ENCODE measurements around the gene IL18.

The IL18 gene

GRCh38 chr11:112123129-112123528 is 40.8 kb downstream of the IL18 start:
- Histone ChIP-seq H3K79me2 (ENCODE audit: control insufficient read depth, insufficient read depth, low read length) (no peaks in the 10 kb centered on the region), H3K27me3 (ENCODE audit: insufficient read depth, low read length, poor library complexity) (no peaks in the 10 kb centered on the region), H3K36me3 (ENCODE audit: control insufficient read depth, insufficient read depth, low read length) (no peaks in the 10 kb centered on the region), H3K4me2 (ENCODE audit: low read length) (no peak overlapping the region), H3K56ac (ENCODE audit: low read length) (no peak overlapping the region), H2BK5ac (ENCODE audit: low read length) (no peak overlapping the region), H3K79me1 (ENCODE audit: low read length) (no peaks in the 10 kb centered on the region), H4K5ac (ENCODE audit: low read length) (no peak overlapping the region), H3K27ac (ENCODE audit: low read depth, low read length) (no peak overlapping the region), H3K4me3 (ENCODE audit: low read length) (no peak overlapping the region), H2BK15ac (replicated peaks; ENCODE audit: low read depth) (no peak overlapping the region), H3K23ac (ENCODE audit: low read length) (no peak overlapping the region), H3K4ac (ENCODE audit: low read depth, low read length) (no peak overlapping the region), H3K4me1 (ENCODE audit: control insufficient read depth, low read depth, low read length) (no peaks in the 10 kb centered on the region), H3K9ac (ENCODE audit: low read length) (no peak overlapping the region), H2AK5ac (ENCODE audit: low read length) (no peak overlapping the region), H3K18ac (ENCODE audit: low read length) (no peak overlapping the region), H2BK120ac (ENCODE audit: low read depth, low read length) (no peak overlapping the region), H4K8ac (ENCODE audit: low read depth, low read length) (no peak overlapping the region)
- no CpG with 5 or more reads among the region's 4 CpGs for WGBS (ENCODE audit: extremely low coverage, insufficient coverage, low lambda C conversion rate)
- no peak for DNase-seq

- H3K4me3 ChIP-seq (ENCODE audit: low read length) = no peak overlapping the region
- no peak overlapping the region for H3K18ac ChIP-seq (ENCODE audit: low read length)
- H2AK5ac ChIP-seq (ENCODE audit: low read length) = no peak overlapping the region
- no peaks in the 10 kb centered on the region for H3K4me1 ChIP-seq (ENCODE audit: control insufficient read depth, low read depth, low read length)
- no peak overlapping the region for H4K8ac ChIP-seq (ENCODE audit: low read depth, low read length)
- no peak overlapping the region for H2BK120ac ChIP-seq (ENCODE audit: low read depth, low read length)
- no peaks in the 10 kb centered on the region for H3K36me3 ChIP-seq (ENCODE audit: control insufficient read depth, insufficient read depth, low read length)
- no CpG with 5 or more reads among the region's 5 CpGs for WGBS (ENCODE audit: extremely low coverage, insufficient coverage, low lambda C conversion rate)
- H3K79me2 ChIP-seq (ENCODE audit: control insufficient read depth, insufficient read depth, low read length) = no peaks in the 10 kb centered on the region
- H3K56ac ChIP-seq (ENCODE audit: low read length) = no peak overlapping the region
- H3K79me1 ChIP-seq (ENCODE audit: low read length) = no peaks in the 10 kb centered on the region
- H3K23ac ChIP-seq (ENCODE audit: low read length) = no peak overlapping the region
- H3K9ac ChIP-seq (ENCODE audit: low read length) = no peak overlapping the region
- no peak for DNase-seq
- no peak overlapping the region for H2BK5ac ChIP-seq (ENCODE audit: low read length)
- no peak overlapping the region for H2BK15ac ChIP-seq (replicated peaks; ENCODE audit: low read depth)
- no peaks in the 10 kb centered on the region for H3K27me3 ChIP-seq (ENCODE audit: insufficient read depth, low read length, poor library complexity)
- no peak overlapping the region for H3K4ac ChIP-seq (ENCODE audit: low read depth, low read length)
- no peak overlapping the region for H3K27ac ChIP-seq (ENCODE audit: low read depth, low read length)
- H4K5ac ChIP-seq (ENCODE audit: low read length) = no peak overlapping the region
- H3K4me2 ChIP-seq (ENCODE audit: low read length) = no peak overlapping the region
Measured at GRCh38 chr11:112121981-112122615, 41.8 kb downstream of the IL18 start.

- H4K8ac ChIP-seq (ENCODE audit: low read depth, low read length) = no peak overlapping the region
- H3K4me3 ChIP-seq (ENCODE audit: low read length) = no peak overlapping the region
- H2BK15ac ChIP-seq (replicated peaks; ENCODE audit: low read depth) = no peak overlapping the region
- H3K79me1 ChIP-seq (ENCODE audit: low read length) = no peaks in the 10 kb centered on the region
- no peak overlapping the region for H2AK5ac ChIP-seq (ENCODE audit: low read length)
- no peak overlapping the region for H3K4ac ChIP-seq (ENCODE audit: low read depth, low read length)
- H3K27me3 ChIP-seq (ENCODE audit: insufficient read depth, low read length, poor library complexity) = no peaks in the 10 kb centered on the region
- no peak overlapping the region for H3K4me2 ChIP-seq (ENCODE audit: low read length)
- no peak overlapping the region for H2BK120ac ChIP-seq (ENCODE audit: low read depth, low read length)
- no peak overlapping the region for H3K56ac ChIP-seq (ENCODE audit: low read length)
- no peaks in the 10 kb centered on the region for H3K36me3 ChIP-seq (ENCODE audit: control insufficient read depth, insufficient read depth, low read length)
- no peaks in the 10 kb centered on the region for H3K79me2 ChIP-seq (ENCODE audit: control insufficient read depth, insufficient read depth, low read length)
- H3K9ac ChIP-seq (ENCODE audit: low read length) = no peak overlapping the region
- H3K27ac ChIP-seq (ENCODE audit: low read depth, low read length) = no peak overlapping the region
- DNase-seq = no peak
- no peaks in the 10 kb centered on the region for H3K4me1 ChIP-seq (ENCODE audit: control insufficient read depth, low read depth, low read length)
- WGBS (ENCODE audit: extremely low coverage, insufficient coverage, low lambda C conversion rate) = no CpG with 5 or more reads among the region's 2 CpGs
- H3K23ac ChIP-seq (ENCODE audit: low read length) = no peak overlapping the region
- no peak overlapping the region for H4K5ac ChIP-seq (ENCODE audit: low read length)
- no peak overlapping the region for H3K18ac ChIP-seq (ENCODE audit: low read length)
- no peak overlapping the region for H2BK5ac ChIP-seq (ENCODE audit: low read length)
Measured at GRCh38 chr11:112118176-112118575, 45.7 kb downstream of the IL18 start.

- H3K79me2 ChIP-seq (ENCODE audit: control insufficient read depth, insufficient read depth, low read length) = no peaks in the 10 kb centered on the region
- H3K27ac ChIP-seq (ENCODE audit: low read depth, low read length) = no peak overlapping the region
- no peak overlapping the region for H4K8ac ChIP-seq (ENCODE audit: low read depth, low read length)
- no peaks in the 10 kb centered on the region for H3K36me3 ChIP-seq (ENCODE audit: control insufficient read depth, insufficient read depth, low read length)
- H3K4me3 ChIP-seq (ENCODE audit: low read length) = no peak overlapping the region
- H3K4me2 ChIP-seq (ENCODE audit: low read length) = no peak overlapping the region
- no peak overlapping the region for H2BK120ac ChIP-seq (ENCODE audit: low read depth, low read length)
- no peak for DNase-seq
- H3K18ac ChIP-seq (ENCODE audit: low read length) = no peak overlapping the region
- no peak overlapping the region for H3K9ac ChIP-seq (ENCODE audit: low read length)
- no peaks in the 10 kb centered on the region for H3K4me1 ChIP-seq (ENCODE audit: control insufficient read depth, low read depth, low read length)
- H4K5ac ChIP-seq (ENCODE audit: low read length) = no peak overlapping the region
- WGBS (ENCODE audit: extremely low coverage, insufficient coverage, low lambda C conversion rate) = no CpG with 5 or more reads among the region's 5 CpGs
- no peak overlapping the region for H2BK15ac ChIP-seq (replicated peaks; ENCODE audit: low read depth)
- no peak overlapping the region for H3K56ac ChIP-seq (ENCODE audit: low read length)
- H3K23ac ChIP-seq (ENCODE audit: low read length) = no peak overlapping the region
- no peaks in the 10 kb centered on the region for H3K27me3 ChIP-seq (ENCODE audit: insufficient read depth, low read length, poor library complexity)
- H2BK5ac ChIP-seq (ENCODE audit: low read length) = no peak overlapping the region
- no peaks in the 10 kb centered on the region for H3K79me1 ChIP-seq (ENCODE audit: low read length)
- H3K4ac ChIP-seq (ENCODE audit: low read depth, low read length) = no peak overlapping the region
- H2AK5ac ChIP-seq (ENCODE audit: low read length) = no peak overlapping the region
Measured at GRCh38 chr11:112115386-112115785, 48.5 kb downstream of the IL18 start.

- Histone ChIP-seq H3K79me2 (ENCODE audit: control insufficient read depth, insufficient read depth, low read length) (no peaks in the 10 kb centered on the region), H3K79me1 (ENCODE audit: low read length) (no peaks in the 10 kb centered on the region), H3K36me3 (ENCODE audit: control insufficient read depth, insufficient read depth, low read length) (no peaks in the 10 kb centered on the region), H3K4me2 (ENCODE audit: low read length) (no peak overlapping the region), H3K4ac (ENCODE audit: low read depth, low read length) (no peak overlapping the region), H2BK15ac (replicated peaks; ENCODE audit: low read depth) (no peak overlapping the region), H2BK5ac (ENCODE audit: low read length) (no peak overlapping the region), H3K23ac (ENCODE audit: low read length) (no peak overlapping the region), H3K27me3 (ENCODE audit: insufficient read depth, low read length, poor library complexity) (no peaks in the 10 kb centered on the region), H3K9ac (ENCODE audit: low read length) (no peak overlapping the region), H4K8ac (ENCODE audit: low read depth, low read length) (no peak overlapping the region), H3K56ac (ENCODE audit: low read length) (no peak overlapping the region), H3K4me3 (ENCODE audit: low read length) (no peak overlapping the region), H2AK5ac (ENCODE audit: low read length) (no peak overlapping the region), H3K4me1 (ENCODE audit: control insufficient read depth, low read depth, low read length) (no peaks in the 10 kb centered on the region), H3K27ac (ENCODE audit: low read depth, low read length) (no peak overlapping the region), H4K5ac (ENCODE audit: low read length) (no peak overlapping the region), H3K18ac (ENCODE audit: low read length) (no peak overlapping the region), H2BK120ac (ENCODE audit: low read depth, low read length) (no peak overlapping the region)
- DNase-seq = no peak
- WGBS (ENCODE audit: extremely low coverage, insufficient coverage, low lambda C conversion rate) = no CpG with 5 or more reads among the region's 2 CpGs
Measured at GRCh38 chr11:112114460-112114859, 49.4 kb downstream of the IL18 start.

Data from mesendoderm (in vitro differentiated cells).